WTC11 (cell line): ENCODE results near the gene TUBB1. TPM values are rescaled to one million over a fixed set of nuclear protein-coding genes. Genes with fewer than 3 reads are reported as not detected.

Experiments used
- ATAC-seq: fragments of 200-7000 bp; cut with Tn5 transposase; 2 replicates; pipeline ENCODE4 v1.10.0; 2021; ENCODE audit warnings: mild to moderate bottlenecking, moderate library complexity
- CTCF ChIA-PET: fragments of 300-600 bp; sonication (Branson Sonifier 250); formaldehyde crosslinking; loops from one replicate; lab custom pipeline; 2021; ENCODE audit warnings: antibody characterized with exemption; lab: Charles Lee
- POLR2A ChIA-PET: fragments of 350-600 bp; sonication (Branson Sonifier 250); formaldehyde crosslinking; loops from one replicate; lab custom pipeline; 2021; ENCODE audit warnings: antibody characterized with exemption; lab: Charles Lee
- DNase-seq: peaks from one replicate; pipeline ENCODE4 v3.0.0; 2021; ENCODE audit warnings: low spot score
- H3K27ac Mint-ChIP-seq: 2 replicates; pipeline ENCODE4 v1.8.0; 2021; ENCODE audit warnings: mixed read lengths
- H3K27me3 Mint-ChIP-seq: 2 replicates; pipeline ENCODE4 v1.8.0; 2021; ENCODE audit warnings: low read depth, mild to moderate bottlenecking, moderate library complexity, mixed read lengths
- H3K36me3 Mint-ChIP-seq: 2 replicates; pipeline ENCODE4 v1.8.0; 2021; ENCODE audit warnings: mixed read lengths
- H3K4me1 Mint-ChIP-seq: 2 replicates; pipeline ENCODE4 v1.8.0; 2022; ENCODE audit warnings: mixed read lengths
- H3K4me3 Mint-ChIP-seq: 2 replicates; pipeline ENCODE4 v1.8.0; 2021; ENCODE audit warnings: mild to moderate bottlenecking, moderate library complexity, mixed read lengths
- H3K9me3 Mint-ChIP-seq: 2 replicates; pipeline ENCODE4 v1.8.0; 2021; ENCODE audit warnings: mixed read lengths
- FOXK1 ChIP-seq: sonication (generic); formaldehyde crosslinking; IDR thresholded peaks from 2 replicates; pipeline ENCODE4 v1.8.0; 2022; ENCODE audit warnings: mild to moderate bottlenecking, moderate library complexity, missing genetic modification reagents
- GRHL2 ChIP-seq: fragments of 250-450 bp; sonication (Bioruptor Pico); IDR thresholded peaks from 2 replicates; pipeline ENCODE4 v1.8.0; 2022; ENCODE audit warnings: mild to moderate bottlenecking, moderate library complexity; ENCODE audit not compliant: insufficient replicate concordance, severe bottlenecking
- NR3C1 ChIP-seq: sonication (generic); formaldehyde crosslinking; conservative IDR thresholded peaks from 2 replicates; pipeline ENCODE4 v1.8.1; 2023; ENCODE audit warnings: low read depth, mild to moderate bottlenecking, missing genetic modification reagents
- OVOL2 ChIP-seq: fragments of 250-450 bp; sonication (Bioruptor Pico); IDR thresholded peaks from 2 replicates; pipeline ENCODE4 v1.9.0; 2021; ENCODE audit warnings: mild to moderate bottlenecking, borderline replicate concordance
- RELA ChIP-seq: sonication (generic); formaldehyde crosslinking; IDR thresholded peaks from 2 replicates; pipeline ENCODE4 v1.8.1; 2022; ENCODE audit warnings: missing genetic modification reagents, mild to moderate bottlenecking, borderline replicate concordance
- SMAD4 ChIP-seq: sonication (generic); formaldehyde crosslinking; IDR thresholded peaks from 2 replicates; pipeline ENCODE4 v1.8.0; 2022; ENCODE audit warnings: mild to moderate bottlenecking, missing genetic modification reagents
- SOX15 ChIP-seq: fragments of 250-450 bp; sonication (Bioruptor Pico); IDR thresholded peaks from 2 replicates; pipeline ENCODE4 v1.9.0; 2021; ENCODE audit warnings: mild to moderate bottlenecking
- SP1 ChIP-seq: sonication (generic); formaldehyde crosslinking; conservative IDR thresholded peaks from 2 replicates; pipeline ENCODE4 v1.8.1; 2022; ENCODE audit warnings: missing genetic modification reagents
- total RNA-seq: library from RNA; stranded (reverse); gene quantifications from 3 replicates; pipeline ENCODE4 v1.2.3, GENCODE V29; 2021
- TF ChIP-seq, protein P1 (sequence below): sonication (generic); formaldehyde crosslinking; IDR thresholded peaks from 2 replicates; pipeline ENCODE4 v1.8.1; 2023; ENCODE audit warnings: mild to moderate bottlenecking, missing genetic modification reagents, borderline replicate concordance
- TF ChIP-seq, protein P2 (sequence below): sonication (generic); formaldehyde crosslinking; IDR thresholded peaks from 2 replicates; pipeline ENCODE4 v1.8.1; 2023; ENCODE audit warnings: mild to moderate bottlenecking, moderate library complexity, missing genetic modification reagents
- TF ChIP-seq, protein P3 (sequence below): sonication (generic); formaldehyde crosslinking; IDR thresholded peaks from 2 replicates; pipeline ENCODE4 v1.8.1; 2022; ENCODE audit warnings: low read depth, mild to moderate bottlenecking, moderate library complexity, missing genetic modification reagents, borderline replicate concordance
- TF ChIP-seq, protein P4 (sequence below): sonication (generic); formaldehyde crosslinking; IDR thresholded peaks from 2 replicates; pipeline ENCODE4 v1.8.0; 2022; ENCODE audit warnings: mild to moderate bottlenecking, missing genetic modification reagents
- TF ChIP-seq, protein P5 (sequence below): sonication (generic); formaldehyde crosslinking; IDR thresholded peaks from 2 replicates; pipeline ENCODE4 v1.8.1; 2022; ENCODE audit warnings: missing genetic modification reagents, borderline replicate concordance

Gene TUBB1
- total RNA-seq, 1 experiment from 2014 or later, result not detected

DNA sequence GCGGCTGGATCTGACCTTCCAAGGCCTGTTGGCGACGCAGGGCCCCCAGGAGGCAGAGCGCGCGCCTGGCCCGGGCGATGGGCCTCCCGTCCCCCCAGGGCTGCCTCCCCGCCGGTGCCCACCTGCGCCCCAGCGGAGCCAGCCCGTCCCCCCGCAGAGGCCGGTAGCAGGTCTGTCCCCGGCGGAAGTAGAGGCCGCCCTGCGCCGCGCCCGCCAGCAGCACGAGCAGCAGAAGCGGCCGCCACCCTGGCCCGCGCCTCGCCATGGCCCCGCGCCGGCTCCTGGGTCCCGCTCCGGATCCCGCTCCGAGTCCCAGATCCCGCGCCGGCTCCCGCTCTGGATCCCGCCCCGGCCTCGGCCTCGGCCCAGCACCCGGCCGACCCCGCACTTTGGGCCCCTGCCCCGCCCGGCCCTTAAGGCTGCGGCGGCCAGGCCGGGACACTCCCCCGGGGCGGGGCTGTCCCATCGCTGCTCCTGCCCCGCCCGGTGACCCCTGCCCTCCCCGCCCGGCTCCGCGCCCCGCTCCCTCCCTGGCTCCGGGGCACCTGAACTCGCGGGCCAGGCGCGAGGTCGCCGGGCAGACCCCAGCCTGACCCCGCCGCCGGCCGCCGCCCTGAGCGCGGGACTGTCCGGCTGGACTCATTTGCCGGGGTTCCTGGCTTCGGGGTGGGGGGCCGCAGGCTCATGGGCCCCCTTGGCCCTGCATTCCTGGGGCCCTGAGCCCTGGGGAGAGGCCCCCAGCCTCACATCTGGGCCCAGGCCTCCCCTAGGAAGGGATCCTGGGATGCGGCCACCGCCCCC, 12.2 kb upstream of the TUBB1 start, which contains the start of gene CTSZ (continued):
- TF ChIP-seq, protein P1, sequence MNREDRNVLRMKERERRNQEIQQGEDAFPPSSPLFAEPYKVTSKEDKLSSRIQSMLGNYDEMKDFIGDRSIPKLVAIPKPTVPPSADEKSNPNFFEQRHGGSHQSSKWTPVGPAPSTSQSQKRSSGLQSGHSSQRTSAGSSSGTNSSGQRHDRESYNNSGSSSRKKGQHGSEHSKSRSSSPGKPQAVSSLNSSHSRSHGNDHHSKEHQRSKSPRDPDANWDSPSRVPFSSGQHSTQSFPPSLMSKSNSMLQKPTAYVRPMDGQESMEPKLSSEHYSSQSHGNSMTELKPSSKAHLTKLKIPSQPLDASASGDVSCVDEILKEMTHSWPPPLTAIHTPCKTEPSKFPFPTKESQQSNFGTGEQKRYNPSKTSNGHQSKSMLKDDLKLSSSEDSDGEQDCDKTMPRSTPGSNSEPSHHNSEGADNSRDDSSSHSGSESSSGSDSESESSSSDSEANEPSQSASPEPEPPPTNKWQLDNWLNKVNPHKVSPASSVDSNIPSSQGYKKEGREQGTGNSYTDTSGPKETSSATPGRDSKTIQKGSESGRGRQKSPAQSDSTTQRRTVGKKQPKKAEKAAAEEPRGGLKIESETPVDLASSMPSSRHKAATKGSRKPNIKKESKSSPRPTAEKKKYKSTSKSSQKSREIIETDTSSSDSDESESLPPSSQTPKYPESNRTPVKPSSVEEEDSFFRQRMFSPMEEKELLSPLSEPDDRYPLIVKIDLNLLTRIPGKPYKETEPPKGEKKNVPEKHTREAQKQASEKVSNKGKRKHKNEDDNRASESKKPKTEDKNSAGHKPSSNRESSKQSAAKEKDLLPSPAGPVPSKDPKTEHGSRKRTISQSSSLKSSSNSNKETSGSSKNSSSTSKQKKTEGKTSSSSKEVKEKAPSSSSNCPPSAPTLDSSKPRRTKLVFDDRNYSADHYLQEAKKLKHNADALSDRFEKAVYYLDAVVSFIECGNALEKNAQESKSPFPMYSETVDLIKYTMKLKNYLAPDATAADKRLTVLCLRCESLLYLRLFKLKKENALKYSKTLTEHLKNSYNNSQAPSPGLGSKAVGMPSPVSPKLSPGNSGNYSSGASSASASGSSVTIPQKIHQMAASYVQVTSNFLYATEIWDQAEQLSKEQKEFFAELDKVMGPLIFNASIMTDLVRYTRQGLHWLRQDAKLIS (CRISPR knock-in tag), result no peak
- no peak for TF ChIP-seq NR3C1
- no peak for TF ChIP-seq SMAD4

DNA sequence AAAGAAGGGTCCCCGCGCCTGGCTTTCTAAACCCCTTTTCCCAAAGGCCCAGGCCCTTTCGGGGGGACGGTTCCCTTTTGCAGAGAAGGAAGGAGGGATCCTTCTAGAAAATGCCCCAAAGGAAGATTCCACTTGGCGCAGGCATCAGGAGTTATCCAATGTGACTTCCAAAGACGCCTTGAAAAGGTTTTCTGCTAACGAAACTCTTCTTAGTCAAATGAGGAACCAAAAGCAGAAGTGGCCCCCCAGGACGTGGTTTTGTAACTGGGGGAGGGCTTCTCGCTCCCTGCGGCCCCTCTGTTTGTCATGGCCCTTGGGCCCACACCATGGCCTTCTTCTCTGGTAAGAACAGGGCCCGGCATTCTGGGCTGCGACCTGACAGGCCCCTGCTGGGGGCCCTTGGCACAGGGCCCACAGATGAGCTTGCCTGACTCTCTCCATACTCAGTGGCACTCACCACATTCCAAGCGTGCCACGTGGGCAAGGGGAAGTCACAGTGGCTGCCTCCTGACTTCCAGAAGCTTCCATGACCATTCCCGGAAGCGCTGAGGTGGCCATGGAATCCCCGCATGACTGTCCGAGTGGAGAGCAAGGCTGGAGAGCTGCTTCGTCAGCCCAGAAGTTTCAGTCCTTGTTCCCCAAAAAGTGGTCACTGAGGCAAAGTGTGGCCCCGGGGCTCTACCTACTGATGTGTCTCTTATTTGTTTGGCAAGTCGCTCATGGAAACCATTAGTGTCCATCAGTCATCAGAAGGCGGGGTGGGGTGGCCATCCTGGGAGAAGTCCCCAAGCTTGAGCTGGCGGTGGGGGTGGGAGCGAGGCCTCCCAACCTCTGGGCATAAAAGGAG, 11.3 kb upstream of the TUBB1 start:
- ATAC-seq, result no peak
- Mint-ChIP-seq H3K36me3 (no peaks in the 10 kb centered on the region), H3K4me3 (peak overlapping the region; percentile 64), H3K27me3 (peaks cover 31% of the 10 kb centered on the region), H3K27ac (no peak overlapping the region), H3K9me3 (no peaks in the 10 kb centered on the region), H3K4me1 (peaks cover 26% of the 10 kb centered on the region)
- TF ChIP-seq, protein P2, sequence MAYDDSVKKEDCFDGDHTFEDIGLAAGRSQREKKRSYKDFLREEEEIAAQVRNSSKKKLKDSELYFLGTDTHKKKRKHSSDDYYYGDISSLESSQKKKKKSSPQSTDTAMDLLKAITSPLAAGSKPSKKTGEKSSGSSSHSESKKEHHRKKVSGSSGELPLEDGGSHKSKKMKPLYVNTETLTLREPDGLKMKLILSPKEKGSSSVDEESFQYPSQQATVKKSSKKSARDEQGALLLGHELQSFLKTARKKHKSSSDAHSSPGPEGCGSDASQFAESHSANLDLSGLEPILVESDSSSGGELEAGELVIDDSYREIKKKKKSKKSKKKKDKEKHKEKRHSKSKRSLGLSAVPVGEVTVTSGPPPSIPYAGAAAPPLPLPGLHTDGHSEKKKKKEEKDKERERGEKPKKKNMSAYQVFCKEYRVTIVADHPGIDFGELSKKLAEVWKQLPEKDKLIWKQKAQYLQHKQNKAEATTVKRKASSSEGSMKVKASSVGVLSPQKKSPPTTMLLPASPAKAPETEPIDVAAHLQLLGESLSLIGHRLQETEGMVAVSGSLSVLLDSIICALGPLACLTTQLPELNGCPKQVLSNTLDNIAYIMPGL (CRISPR knock-in tag), result no peak
- no peak for TF ChIP-seq RELA
- no peak for TF ChIP-seq FOXK1 (CRISPR knock-in tag)
- TF ChIP-seq OVOL2 (CRISPR knock-in tag), result no peak
- TF ChIP-seq GRHL2 (CRISPR knock-in tag), result no peak
- TF ChIP-seq, protein P3, sequence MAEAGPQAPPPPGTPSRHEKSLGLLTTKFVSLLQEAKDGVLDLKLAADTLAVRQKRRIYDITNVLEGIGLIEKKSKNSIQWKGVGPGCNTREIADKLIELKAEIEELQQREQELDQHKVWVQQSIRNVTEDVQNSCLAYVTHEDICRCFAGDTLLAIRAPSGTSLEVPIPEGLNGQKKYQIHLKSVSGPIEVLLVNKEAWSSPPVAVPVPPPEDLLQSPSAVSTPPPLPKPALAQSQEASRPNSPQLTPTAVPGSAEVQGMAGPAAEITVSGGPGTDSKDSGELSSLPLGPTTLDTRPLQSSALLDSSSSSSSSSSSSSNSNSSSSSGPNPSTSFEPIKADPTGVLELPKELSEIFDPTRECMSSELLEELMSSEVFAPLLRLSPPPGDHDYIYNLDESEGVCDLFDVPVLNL, result no peak
- TF ChIP-seq, protein P4, sequence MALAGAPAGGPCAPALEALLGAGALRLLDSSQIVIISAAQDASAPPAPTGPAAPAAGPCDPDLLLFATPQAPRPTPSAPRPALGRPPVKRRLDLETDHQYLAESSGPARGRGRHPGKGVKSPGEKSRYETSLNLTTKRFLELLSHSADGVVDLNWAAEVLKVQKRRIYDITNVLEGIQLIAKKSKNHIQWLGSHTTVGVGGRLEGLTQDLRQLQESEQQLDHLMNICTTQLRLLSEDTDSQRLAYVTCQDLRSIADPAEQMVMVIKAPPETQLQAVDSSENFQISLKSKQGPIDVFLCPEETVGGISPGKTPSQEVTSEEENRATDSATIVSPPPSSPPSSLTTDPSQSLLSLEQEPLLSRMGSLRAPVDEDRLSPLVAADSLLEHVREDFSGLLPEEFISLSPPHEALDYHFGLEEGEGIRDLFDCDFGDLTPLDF (CRISPR knock-in tag), result no peak
- ChIA-PET CTCF (interaction anchor here (0.8 kb wide), 1 partner anchor 396 kb away, joined by 3 read pairs; no protein-coding TSS in a partner anchor), POLR2A (interaction anchor here (0.6 to 1.1 kb wide), 2 partner anchors 13 to 492 kb away, joined by 4 to 8 read pairs; partner anchors contain the start of gene APCDD1L)
- no peak for DNase-seq

DNA sequence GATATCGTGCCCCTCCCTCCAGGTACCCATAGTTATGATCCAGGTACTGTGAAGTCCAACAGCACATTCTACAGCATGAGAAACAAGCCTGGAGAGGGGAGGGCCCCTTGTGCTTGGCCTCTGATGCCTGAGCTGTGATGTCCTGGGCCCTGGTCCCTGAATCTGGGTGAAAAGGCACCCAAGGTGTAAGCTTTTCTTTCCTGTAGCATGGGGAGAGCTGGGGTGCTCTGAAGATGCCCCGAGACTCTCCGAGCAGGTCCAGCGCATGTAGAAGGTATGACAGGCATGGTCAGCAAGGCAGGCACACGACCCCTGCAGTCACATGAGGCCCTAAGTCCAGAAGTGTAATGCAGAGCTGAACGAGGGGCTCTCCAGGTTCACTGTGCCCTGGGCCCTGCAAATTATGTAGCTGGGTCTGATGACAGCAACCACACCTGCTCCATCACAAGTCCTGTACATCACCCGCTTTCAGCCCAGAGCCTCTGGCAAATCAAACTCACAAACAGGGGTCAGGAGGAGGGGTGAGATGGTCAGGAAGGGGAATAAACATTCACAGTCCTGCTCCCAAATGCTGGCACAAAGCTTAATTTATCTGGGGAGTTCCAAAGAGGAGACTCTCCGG, 10.4 kb upstream of the TUBB1 start:
- peaks cover 25% of the 10 kb centered on the region for H3K4me1 Mint-ChIP-seq
- no peak overlapping the region for H3K27ac Mint-ChIP-seq
- no peak overlapping the region for H3K4me3 Mint-ChIP-seq

More for the DNA sequence above, 10.4 kb upstream of the TUBB1 start:
- DNase-seq (no peak), ATAC-seq (no peak)
- no peak for TF ChIP-seq SP1 (CRISPR knock-in tag)
- no peak for TF ChIP-seq SOX15
- TF ChIP-seq, protein P5, sequence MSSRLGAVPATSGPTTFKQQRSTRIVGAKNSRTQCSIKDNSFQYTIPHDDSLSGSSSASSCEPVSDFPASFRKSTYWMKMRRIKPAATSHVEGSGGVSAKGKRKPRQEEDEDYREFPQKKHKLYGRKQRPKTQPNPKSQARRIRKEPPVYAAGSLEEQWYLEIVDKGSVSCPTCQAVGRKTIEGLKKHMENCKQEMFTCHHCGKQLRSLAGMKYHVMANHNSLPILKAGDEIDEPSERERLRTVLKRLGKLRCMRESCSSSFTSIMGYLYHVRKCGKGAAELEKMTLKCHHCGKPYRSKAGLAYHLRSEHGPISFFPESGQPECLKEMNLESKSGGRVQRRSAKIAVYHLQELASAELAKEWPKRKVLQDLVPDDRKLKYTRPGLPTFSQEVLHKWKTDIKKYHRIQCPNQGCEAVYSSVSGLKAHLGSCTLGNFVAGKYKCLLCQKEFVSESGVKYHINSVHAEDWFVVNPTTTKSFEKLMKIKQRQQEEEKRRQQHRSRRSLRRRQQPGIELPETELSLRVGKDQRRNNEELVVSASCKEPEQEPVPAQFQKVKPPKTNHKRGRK (CRISPR knock-in tag), result no peak
- TF ChIP-seq RELA, result no peak
- Mint-ChIP-seq H3K27me3 (peaks cover 33% of the 10 kb centered on the region), H3K36me3 (no peaks in the 10 kb centered on the region), H3K9me3 (no peaks in the 10 kb centered on the region)
- ChIA-PET CTCF (interaction anchor here (0.6 to 0.8 kb wide), 2 partner anchors 23 to 800 kb away, joined by 3 read pairs; partner anchors contain the start of gene ATP5F1E), POLR2A (interaction anchor here (1.1 kb wide), 1 partner anchor 14 kb away, joined by 8 read pairs; no protein-coding TSS in a partner anchor)
